Measurements from ENCODE around the gene ABCA3.

Gene ABCA3

GRCh38 chr16:2308089-2308962, 32.2 kb downstream of the ABCA3 start:
- no peak for DNase-seq (ENCODE audit: low spot score)

- no peak for DNase-seq (ENCODE audit: low spot score)
Measured at GRCh38 chr16:2299915-2300192, 40.7 kb downstream of the ABCA3 start.

- no peak for DNase-seq (ENCODE audit: low spot score)
Measured at GRCh38 chr16:2299121-2299914, 41.2 kb downstream of the ABCA3 start.

GRCh38 chr16:2298621-2299020, 41.9 kb downstream of the ABCA3 start:
- no peak for DNase-seq (ENCODE audit: low spot score)

GRCh38 chr16:2297506-2297860, 43.0 kb downstream of the ABCA3 start:
- DNase-seq (ENCODE audit: low spot score) = no peak

GRCh38 chr16:2296661-2297505, 43.6 kb downstream of the ABCA3 start:
- peak; percentile 34 for DNase-seq (ENCODE audit: low spot score)

GRCh38 chr16:2295056-2295798, 45.3 kb downstream of the ABCA3 start:
- no peak for DNase-seq (ENCODE audit: low spot score)

- DNase-seq (ENCODE audit: low spot score) = no peak
Measured at GRCh38 chr16:2292221-2292620, 48.3 kb downstream of the ABCA3 start.

- no peak for DNase-seq (ENCODE audit: low spot score)
Measured at GRCh38 chr16:2289282-2289681, 51.2 kb downstream of the ABCA3 start.

- DNase-seq (ENCODE audit: low spot score) = no peak
Measured at GRCh38 chr16:2288726-2289125, 51.8 kb downstream of the ABCA3 start.

- DNase-seq (ENCODE audit: low spot score) = no peak
Measured at GRCh38 chr16:2287916-2288547, 52.5 kb downstream of the ABCA3 start.

GRCh38 chr16:2286550-2286949, 54.0 kb downstream of the ABCA3 start:
- DNase-seq (ENCODE audit: low spot score) = no peak

- no peak for DNase-seq (ENCODE audit: low spot score)
Measured at GRCh38 chr16:2285731-2286191, 54.8 kb downstream of the ABCA3 start.

- no peak for DNase-seq (ENCODE audit: low spot score)
Measured at GRCh38 chr16:2284797-2285576, 55.5 kb downstream of the ABCA3 start.

GRCh38 chr16:2284001-2284770, 56.3 kb downstream of the ABCA3 start:
- DNase-seq (ENCODE audit: low spot score) = no peak

GRCh38 chr16:2282866-2283555, 57.5 kb downstream of the ABCA3 start:
- DNase-seq (ENCODE audit: low spot score) = peak; percentile 29

GRCh38 chr16:2282262-2282661, 58.3 kb downstream of the ABCA3 start:
- no peak for DNase-seq (ENCODE audit: low spot score)

- no peak for DNase-seq (ENCODE audit: low spot score)
Measured at GRCh38 chr16:2280981-2281542, 59.5 kb downstream of the ABCA3 start.

- DNase-seq (ENCODE audit: low spot score) = no peak
Measured at GRCh38 chr16:2280461-2280860, 60.1 kb downstream of the ABCA3 start.

All from cerebellar cortex (tissue), 1 donor.